Upper lobe of right lung (tissue), 1 donor: ENCODE data around the gene KIAA0753. TPM values are rescaled to one million over a fixed set of nuclear protein-coding genes. Genes with fewer than 3 reads are reported as not detected.

ENCODE experiments used
- ATAC-seq: fragments of 200-7000 bp; cut with Tn5 transposase; one replicate; pipeline ENCODE4 v1.9.1; 2020; ENCODE audit warnings: mild to moderate bottlenecking, moderate library complexity
- DNase-seq: peaks from one replicate; pipeline ENCODE4 v3.0.0-alpha.2; 2020
- H3K27ac ChIP-seq: fragments of 200-600 bp; one replicate; pipeline ENCODE4 v1.8.0; 2022
- H3K27me3 ChIP-seq: fragments of 200-600 bp; one replicate; pipeline ENCODE4 v1.8.0; 2022; ENCODE audit warnings: mild to moderate bottlenecking
- H3K36me3 ChIP-seq: fragments of 200-600 bp; one replicate; pipeline ENCODE4 v1.8.0; 2022
- H3K4me1 ChIP-seq: fragments of 200-600 bp; one replicate; pipeline ENCODE4 v1.8.0; 2022
- H3K4me3 ChIP-seq: fragments of 200-600 bp; one replicate; pipeline ENCODE4 v1.8.0; 2022; ENCODE audit warnings: mild to moderate bottlenecking
- H3K9me3 ChIP-seq: fragments of 200-600 bp; one replicate; pipeline ENCODE4 v1.8.0; 2022
- intact Hi-C: fragments of 100-400 bp; cut with DNase I; formaldehyde crosslinking; loops from one replicate; pipeline ENCODE4 v1.11.0; 2022
- total RNA-seq: library from RNA; stranded (reverse); fragmentation: NEBNext Ultra II Directional; extraction: Animal tissue kit (Norgen Biotek cat#: 25700); gene quantifications from one replicate; pipeline ENCODE4 v1.2.1, GENCODE V29; 2021
- TF ChIP-seq, protein P1 (sequence below): fragments of 200-600 bp; IDR thresholded peaks from one replicate; pipeline ENCODE4 v1.8.0; 2022; ENCODE audit warnings: antibody characterized with exemption
- donor health status: DM: no; HTN: yes; CAD: no; lungs with severe emphysema.

KIAA0753 gene
- total RNA-seq, 1 donor from 2014 or later, result 18.3 TPM

DNA sequence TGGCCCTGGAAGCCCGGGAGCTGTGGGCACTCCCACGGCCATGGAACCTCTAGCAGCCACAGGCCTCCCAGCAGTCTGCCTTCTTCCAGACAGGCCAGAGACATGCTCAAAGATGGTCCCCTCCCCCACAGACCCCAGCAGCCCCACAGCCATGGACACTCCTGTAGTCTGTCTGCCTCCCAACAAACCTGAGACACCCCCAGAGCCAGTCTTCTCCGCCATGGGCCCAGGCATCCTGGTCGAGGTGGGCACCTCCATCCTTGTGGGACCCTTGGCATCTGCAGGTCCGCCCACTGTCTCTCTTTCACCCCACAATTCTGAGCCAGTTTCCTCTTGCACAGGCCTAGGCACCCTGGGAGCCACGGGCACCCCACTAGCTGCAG is 3.1 kb downstream of the KIAA0753 start:
- Histone ChIP-seq H3K4me1 (peaks cover 25% of the 10 kb centered on the region), H3K27me3 (no peaks in the 10 kb centered on the region), H3K4me3 (no peak overlapping the region), H3K36me3 (peaks cover 19% of the 10 kb centered on the region), H3K9me3 (no peaks in the 10 kb centered on the region), H3K27ac (no peak overlapping the region)
- ATAC-seq, result no peak
- intact Hi-C loops, result no loop called here
- DNase-seq, result no peak
- TF ChIP-seq, protein P1, sequence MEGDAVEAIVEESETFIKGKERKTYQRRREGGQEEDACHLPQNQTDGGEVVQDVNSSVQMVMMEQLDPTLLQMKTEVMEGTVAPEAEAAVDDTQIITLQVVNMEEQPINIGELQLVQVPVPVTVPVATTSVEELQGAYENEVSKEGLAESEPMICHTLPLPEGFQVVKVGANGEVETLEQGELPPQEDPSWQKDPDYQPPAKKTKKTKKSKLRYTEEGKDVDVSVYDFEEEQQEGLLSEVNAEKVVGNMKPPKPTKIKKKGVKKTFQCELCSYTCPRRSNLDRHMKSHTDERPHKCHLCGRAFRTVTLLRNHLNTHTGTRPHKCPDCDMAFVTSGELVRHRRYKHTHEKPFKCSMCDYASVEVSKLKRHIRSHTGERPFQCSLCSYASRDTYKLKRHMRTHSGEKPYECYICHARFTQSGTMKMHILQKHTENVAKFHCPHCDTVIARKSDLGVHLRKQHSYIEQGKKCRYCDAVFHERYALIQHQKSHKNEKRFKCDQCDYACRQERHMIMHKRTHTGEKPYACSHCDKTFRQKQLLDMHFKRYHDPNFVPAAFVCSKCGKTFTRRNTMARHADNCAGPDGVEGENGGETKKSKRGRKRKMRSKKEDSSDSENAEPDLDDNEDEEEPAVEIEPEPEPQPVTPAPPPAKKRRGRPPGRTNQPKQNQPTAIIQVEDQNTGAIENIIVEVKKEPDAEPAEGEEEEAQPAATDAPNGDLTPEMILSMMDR, result no peak

DNA sequence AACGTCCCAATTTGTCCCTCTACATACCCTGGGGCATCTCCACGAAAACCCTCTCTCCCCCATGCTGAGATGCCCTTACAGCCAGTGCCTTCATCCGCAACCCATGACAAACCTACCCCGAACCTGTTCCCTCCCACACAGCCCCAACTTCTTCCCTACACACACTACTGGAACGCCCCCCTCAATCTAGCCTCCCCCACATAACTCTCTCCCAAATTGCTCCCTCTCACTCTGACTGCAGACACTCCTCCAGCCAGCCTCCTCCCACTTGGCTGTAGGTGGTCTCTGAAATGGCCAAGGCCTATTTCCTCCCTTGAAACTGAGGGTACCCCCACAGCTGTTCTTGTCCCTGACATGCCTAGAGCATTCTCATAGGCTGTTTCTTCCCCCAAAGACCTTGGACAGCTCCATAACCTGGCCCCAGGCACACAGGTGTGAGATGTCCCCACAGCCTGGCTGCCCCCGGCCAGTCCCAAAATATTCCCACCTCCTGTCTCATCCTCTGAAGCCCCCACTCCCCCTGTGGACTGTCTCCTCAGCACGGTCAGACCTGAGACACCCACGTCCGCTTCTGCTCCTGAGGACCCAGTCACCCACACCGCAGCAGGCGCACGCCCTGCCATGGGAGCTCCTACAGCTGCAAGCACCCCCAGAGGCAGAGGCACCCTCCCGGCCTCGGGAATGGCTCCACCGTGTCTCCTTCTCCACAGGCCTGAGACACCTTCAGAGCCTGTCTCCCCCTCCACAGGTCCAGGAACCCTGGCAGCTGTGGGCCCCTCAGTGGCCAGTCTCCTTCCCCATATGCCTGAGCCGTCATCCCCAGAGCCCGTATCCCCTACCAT is 3.7 kb downstream of the KIAA0753 start:
- ATAC-seq, result no peak
- intact Hi-C loops, result no loop called here
- H3K9me3 ChIP-seq, result no peaks in the 10 kb centered on the region
- peaks cover 21% of the 10 kb centered on the region for H3K4me1 ChIP-seq
- no peak overlapping the region for H3K4me3 ChIP-seq
- H3K27me3 ChIP-seq, result no peaks in the 10 kb centered on the region
- H3K36me3 ChIP-seq, result peaks cover 25% of the 10 kb centered on the region
- no peak for DNase-seq
- TF ChIP-seq, protein P1, result no peak
- no peak overlapping the region for H3K27ac ChIP-seq

DNA sequence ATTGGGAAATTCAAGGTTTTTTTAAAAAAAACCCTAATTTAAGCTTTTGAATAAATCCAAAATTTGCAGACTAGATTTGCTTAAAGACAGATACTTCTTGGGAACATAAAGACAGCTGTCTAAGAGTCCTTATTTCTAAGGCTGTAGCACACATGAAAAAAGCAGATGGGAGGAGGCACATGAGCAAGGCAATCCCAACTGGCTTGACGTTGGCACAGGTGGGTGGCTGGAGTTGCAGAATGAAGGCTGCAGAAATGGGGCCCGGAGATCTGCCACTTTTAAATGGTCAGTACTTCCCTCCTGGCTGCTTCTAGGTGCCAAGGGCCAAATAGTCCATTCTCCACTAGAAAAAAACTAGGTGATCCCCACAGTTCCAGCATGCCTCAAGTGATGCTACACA is 4.4 kb downstream of the KIAA0753 start:
- intact Hi-C loops, result no loop called here
- Histone ChIP-seq H3K4me1 (peaks cover 16% of the 10 kb centered on the region), H3K36me3 (peaks cover 32% of the 10 kb centered on the region), H3K27me3 (no peaks in the 10 kb centered on the region), H3K9me3 (no peaks in the 10 kb centered on the region), H3K27ac (no peak overlapping the region), H3K4me3 (no peak overlapping the region)
- TF ChIP-seq, protein P1, result no peak
- ATAC-seq, result no peak
- no peak for DNase-seq

DNA sequence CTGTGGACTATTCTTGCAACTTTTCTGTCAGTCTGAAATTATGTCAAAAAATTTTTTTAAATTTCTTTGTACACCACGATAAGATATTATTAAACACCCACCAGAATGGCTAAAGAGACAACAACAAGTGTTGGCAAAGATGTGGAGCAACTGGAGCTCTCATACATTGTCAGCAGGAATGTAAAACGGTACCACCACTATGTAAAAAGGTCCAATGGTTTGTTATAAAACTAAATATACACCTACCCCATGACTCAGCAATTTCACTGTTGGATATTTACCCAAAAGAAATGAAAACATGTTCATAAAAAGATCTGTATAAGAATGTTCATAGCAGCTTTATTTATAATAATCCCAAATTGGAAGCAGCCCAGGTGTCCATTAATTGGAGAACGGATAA is 7.2 kb downstream of the KIAA0753 start:
- no peak for DNase-seq
- intact Hi-C loops, result no loop called here
- Histone ChIP-seq H3K9me3 (no peaks in the 10 kb centered on the region), H3K27ac (no peak overlapping the region), H3K36me3 (peaks cover 53% of the 10 kb centered on the region), H3K27me3 (no peaks in the 10 kb centered on the region), H3K4me3 (no peak overlapping the region), H3K4me1 (peaks cover under 1% of the 10 kb centered on the region)
- no peak for ATAC-seq
- TF ChIP-seq, protein P1, result no peak

DNA sequence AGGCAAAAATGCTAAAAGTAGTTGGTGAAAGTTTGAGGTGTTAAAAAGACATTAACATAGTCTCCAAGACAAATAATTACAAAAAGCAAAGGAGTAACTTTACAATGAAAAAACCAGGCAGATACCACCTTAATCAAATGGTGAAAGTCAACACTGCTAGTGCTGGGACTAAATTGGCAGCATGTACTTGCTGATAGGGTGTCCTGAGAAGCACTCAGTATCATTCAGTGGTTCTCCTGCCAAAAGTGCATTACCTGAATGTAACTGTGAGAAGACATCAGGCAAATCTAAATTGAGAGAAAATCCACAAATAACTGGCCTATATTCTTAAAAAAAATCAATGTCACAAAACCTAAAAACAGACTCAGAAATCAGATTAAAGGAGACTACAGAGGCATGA is 8.0 kb downstream of the KIAA0753 start:
- Histone ChIP-seq H3K27me3 (no peaks in the 10 kb centered on the region), H3K4me1 (no peaks in the 10 kb centered on the region), H3K9me3 (no peaks in the 10 kb centered on the region), H3K27ac (no peak overlapping the region), H3K36me3 (peaks cover 60% of the 10 kb centered on the region), H3K4me3 (no peak overlapping the region)
- ATAC-seq (no peak), DNase-seq (no peak)
- TF ChIP-seq, protein P1, result no peak
- intact Hi-C loops, result no loop called here
